LNCaP clone FGC (cell line): Measurements from ENCODE around the gene MAP3K6.

Source experiments
- DNase-seq: peaks from one replicate; pipeline ENCODE4 v3.0.0-alpha.2; 2011; ENCODE audit warnings: low read depth
- H3K4me3 ChIP-seq: 2 replicates; pipeline ENCODE4 v1.5.1; 2011; ENCODE audit warnings: mild to moderate bottlenecking, low read depth, low read length, control low read depth
- TF ChIP-seq, protein P1 (sequence below): IDR thresholded peaks from 2 replicates; pipeline ENCODE4 v1.5.1; 2012; ENCODE audit warnings: mild to moderate bottlenecking; ENCODE audit not compliant: control insufficient read depth, insufficient read depth; ENCODE audit errors: extremely low read depth

The MAP3K6 gene

DNA sequence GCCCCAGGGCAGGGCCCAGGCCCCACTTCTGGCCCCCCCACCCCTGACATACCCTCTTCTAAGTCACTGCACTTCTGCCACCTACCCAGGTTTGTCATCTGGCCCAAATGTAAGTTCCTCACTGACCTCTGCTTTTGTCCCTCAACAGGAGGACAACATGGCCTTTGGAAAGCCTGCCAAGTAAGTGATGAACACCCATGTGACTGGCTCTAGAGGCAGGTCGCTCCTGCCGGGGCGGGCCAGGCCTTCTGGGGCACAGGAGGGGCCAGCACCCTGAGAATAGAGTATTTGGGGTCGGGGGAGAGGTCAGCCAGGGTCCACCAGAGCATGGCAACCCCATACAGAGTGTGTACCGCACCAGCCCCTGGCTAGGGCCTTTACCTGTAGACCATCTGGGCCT, 34.8 kb downstream of the MAP3K6 start:
- TF ChIP-seq, protein P1, sequence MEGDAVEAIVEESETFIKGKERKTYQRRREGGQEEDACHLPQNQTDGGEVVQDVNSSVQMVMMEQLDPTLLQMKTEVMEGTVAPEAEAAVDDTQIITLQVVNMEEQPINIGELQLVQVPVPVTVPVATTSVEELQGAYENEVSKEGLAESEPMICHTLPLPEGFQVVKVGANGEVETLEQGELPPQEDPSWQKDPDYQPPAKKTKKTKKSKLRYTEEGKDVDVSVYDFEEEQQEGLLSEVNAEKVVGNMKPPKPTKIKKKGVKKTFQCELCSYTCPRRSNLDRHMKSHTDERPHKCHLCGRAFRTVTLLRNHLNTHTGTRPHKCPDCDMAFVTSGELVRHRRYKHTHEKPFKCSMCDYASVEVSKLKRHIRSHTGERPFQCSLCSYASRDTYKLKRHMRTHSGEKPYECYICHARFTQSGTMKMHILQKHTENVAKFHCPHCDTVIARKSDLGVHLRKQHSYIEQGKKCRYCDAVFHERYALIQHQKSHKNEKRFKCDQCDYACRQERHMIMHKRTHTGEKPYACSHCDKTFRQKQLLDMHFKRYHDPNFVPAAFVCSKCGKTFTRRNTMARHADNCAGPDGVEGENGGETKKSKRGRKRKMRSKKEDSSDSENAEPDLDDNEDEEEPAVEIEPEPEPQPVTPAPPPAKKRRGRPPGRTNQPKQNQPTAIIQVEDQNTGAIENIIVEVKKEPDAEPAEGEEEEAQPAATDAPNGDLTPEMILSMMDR: no peak
- H3K4me3 ChIP-seq: no peak overlapping the region
- DNase-seq: no peak

DNA sequence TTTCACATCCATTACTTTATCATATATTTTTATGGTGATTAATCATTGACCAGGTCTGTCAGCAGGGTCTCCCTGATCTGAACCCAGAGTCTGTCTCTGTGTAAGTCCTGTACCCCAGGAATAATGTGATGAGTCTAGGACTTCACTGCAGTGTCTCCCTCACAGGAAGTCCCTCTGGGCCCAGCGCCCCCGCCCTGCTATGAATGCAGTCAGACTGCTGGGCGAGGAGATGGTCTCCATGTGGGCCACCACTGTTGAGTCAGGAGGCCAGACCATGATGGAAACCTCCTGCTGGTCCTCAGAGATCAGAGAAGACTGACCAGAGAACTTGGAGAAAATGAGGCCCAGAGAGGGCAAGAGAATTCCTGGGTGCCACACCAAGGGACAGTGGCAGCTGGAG, 35.3 kb downstream of the MAP3K6 start:
- TF ChIP-seq, protein P1: no peak
- H3K4me3 ChIP-seq: no peak overlapping the region
- DNase-seq: no peak

DNA sequence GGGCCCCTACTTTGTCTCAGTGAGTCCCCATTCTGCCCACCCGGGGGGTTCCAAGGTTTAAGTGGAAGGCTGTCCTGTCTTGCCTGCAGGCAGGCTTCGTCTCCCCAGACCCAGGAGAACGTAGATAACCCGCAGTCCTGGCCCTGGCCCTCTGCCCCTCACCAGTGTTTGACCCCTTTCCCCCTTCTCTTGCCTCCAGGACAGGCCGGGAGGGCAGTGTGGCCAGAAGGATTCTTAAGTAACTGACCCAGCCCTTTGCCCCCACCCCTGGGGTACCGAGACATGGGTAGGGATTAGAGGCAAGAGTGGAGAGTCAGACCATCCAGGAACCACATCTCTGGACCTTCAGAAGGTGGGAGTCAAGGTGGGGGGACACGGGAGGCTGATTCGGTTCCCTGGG, 36.0 kb downstream of the MAP3K6 start:
- H3K4me3 ChIP-seq: no peak overlapping the region
- no peak for DNase-seq
- TF ChIP-seq, protein P1: no peak

DNA sequence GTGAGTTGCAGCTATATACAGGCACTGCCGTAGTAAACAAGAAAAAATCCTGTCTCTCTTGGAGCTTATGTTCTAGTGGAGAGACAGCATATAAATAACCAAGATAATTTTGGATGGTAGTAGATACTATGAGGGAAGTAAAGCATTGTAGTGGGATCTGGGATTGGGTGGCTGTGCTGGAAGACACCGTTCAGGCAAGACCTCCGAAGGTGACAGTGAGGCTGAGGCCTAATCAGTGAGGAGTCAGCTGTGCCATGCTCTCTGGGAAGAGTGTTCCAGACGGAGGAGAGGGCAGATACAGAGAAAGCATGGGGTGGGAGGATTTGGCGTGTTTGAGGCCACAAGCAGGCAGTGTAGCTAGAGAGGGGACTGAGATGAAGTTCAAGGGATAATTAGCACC, 38.8 kb downstream of the MAP3K6 start:
- TF ChIP-seq, protein P1: no peak
- no peak for DNase-seq
- H3K4me3 ChIP-seq: no peak overlapping the region

DNA sequence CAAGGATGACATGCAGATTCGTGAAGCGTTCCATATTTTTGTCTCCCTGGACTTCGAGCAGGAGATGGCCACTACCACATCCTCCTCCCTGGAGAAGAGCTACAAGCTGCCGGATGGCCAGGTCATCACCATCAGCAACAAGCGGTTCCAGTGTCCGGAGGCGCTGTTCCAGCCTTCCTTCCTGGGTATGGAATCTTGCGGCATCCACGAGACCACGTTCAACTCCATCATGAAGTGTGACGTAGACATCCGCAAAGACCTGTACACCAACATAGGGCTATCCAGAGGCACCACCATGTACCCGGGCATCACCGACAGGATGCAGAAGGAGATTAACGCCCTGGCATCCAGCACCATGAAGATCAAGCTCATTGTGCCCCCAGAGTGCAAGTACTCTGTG, 41.5 kb downstream of the MAP3K6 start:
- TF ChIP-seq, protein P1: no peak
- H3K4me3 ChIP-seq: no peak overlapping the region
- DNase-seq: no peak

DNA sequence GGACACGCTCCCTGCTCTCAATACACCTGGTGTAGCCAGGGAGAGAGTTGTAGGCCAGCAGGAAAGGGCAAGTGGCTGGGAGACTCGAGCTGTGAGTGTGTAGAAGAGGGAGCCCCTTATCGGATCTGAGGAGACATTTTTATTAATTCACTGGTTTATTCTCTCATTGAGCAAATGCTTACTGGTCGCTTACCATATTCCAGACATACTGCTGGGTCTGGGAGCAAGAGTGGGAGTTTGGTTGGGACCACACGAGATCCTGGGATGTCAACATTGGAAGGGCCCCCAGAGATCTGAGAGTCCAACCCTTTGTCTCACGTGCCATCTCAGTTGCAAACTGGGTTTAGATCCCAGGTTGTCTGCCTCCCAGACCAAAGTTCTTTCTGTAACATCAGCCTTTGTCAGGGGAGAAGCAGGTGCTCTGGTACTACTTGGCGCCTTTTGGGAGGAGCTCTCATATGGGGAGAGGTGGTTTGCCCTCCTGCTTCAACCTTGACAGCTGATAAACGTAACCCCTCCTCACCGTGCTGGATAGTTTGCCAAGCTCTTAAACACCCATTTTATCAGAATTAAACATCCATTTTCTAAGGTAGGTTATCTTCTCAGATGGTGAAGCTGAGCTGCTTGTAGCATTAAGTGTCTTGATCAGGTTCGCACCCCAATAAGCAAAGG, 44.1 kb downstream of the MAP3K6 start:
- TF ChIP-seq, protein P1: no peak
- no peak for DNase-seq

DNA sequence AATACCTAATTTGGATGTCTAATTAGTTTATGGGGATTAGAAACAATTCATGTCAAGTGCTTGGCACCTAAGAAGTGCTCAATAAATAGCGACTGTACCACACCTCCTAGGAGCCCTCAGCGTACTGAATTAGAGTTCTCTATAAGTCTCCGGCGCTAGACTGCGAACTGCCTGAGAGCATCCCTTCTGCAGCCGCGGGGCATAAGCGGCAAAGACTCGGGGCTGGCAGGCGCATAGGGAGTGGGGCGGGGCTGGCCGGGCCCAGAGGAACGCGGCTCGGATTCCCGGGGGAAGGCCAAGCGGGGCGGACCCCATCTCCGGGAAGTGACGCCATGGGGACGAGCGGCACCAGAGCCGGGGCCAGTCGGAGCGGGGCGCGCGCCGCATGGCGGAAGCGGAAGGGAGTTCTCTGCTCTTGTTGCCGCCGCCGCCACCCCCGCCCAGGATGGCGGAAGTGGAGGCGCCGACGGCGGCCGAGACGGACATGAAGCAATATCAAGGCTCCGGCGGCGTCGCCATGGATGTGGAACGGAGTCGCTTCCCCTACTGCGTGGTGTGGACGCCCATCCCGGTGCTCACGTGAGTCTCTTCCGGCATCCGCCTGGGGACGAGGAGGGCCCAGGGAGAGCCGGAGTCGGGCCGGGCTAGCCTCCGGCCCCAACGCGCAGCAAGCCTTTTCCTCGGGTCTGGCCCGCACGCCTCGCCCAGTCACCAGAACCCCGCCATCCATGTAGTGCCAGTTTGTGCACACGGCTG, 44.8 kb downstream of the MAP3K6 start, which contains the start of gene TMEM222:
Gene TMEM222, plus strand, starts transcription at position 351 of the 756 bp plus-strand sequence. Its CDS starts 35 bp downstream, at position 386.
- TF ChIP-seq, protein P1: 0 out of 2 replicates have a peak, but pooled peaks have one; percentile 6

More for the DNA sequence above, 44.1 kb downstream of the MAP3K6 start:
- H3K4me3 ChIP-seq: peak overlapping the region; percentile 73

More for the DNA sequence above, 44.8 kb downstream of the MAP3K6 start, which contains the start of gene TMEM222:
- H3K4me3 ChIP-seq: peak within 1 kb of the TSS; percentile 73
- peak; percentile 86 for DNase-seq
